NB4 (cell line): Measurements from ENCODE around the gene CAMTA1.

ENCODE experiments used
- POLR2A ChIP-seq: IDR thresholded peaks from 2 replicates; pipeline ENCODE4 v1.6.1; 2011; ENCODE audit warnings: mild to moderate bottlenecking; ENCODE audit not compliant: insufficient read length; ENCODE audit errors: extremely low read depth
- TF ChIP-seq, protein P1 (sequence below): IDR thresholded peaks from one replicate; pipeline ENCODE4 v1.5.1; 2012; ENCODE audit warnings: low read depth, low read length

DNA sequence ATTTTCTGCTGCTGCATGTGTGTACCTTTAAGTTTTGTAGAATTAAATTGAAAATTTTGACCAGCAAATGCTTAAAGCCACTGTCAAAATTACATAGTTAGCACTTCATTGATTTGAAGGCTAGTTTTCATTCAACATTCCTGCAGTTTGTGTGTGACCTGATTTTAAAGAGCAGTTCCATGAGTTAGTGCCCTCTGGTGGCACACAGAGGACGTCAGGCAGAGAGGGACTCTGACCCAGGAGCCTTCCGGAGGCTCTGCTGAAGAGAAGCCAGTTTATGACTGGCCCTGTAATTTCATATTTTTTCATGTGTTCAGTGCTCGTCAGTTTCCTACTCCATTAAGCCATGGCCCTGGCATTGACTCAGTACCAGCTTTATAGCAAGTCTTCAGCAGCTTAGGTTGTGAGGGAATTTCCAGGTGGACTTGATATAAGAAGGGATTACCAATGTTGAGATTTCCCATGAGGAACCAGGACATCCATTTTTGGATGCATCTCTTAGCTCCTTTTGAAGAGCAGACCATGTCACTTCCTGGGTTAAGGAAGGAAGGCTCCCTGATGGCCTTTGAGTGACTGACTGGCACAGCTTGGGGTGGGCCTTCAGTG is 104.7 kb downstream of the CAMTA1 start:
- TF ChIP-seq, protein P1, sequence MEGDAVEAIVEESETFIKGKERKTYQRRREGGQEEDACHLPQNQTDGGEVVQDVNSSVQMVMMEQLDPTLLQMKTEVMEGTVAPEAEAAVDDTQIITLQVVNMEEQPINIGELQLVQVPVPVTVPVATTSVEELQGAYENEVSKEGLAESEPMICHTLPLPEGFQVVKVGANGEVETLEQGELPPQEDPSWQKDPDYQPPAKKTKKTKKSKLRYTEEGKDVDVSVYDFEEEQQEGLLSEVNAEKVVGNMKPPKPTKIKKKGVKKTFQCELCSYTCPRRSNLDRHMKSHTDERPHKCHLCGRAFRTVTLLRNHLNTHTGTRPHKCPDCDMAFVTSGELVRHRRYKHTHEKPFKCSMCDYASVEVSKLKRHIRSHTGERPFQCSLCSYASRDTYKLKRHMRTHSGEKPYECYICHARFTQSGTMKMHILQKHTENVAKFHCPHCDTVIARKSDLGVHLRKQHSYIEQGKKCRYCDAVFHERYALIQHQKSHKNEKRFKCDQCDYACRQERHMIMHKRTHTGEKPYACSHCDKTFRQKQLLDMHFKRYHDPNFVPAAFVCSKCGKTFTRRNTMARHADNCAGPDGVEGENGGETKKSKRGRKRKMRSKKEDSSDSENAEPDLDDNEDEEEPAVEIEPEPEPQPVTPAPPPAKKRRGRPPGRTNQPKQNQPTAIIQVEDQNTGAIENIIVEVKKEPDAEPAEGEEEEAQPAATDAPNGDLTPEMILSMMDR = peak; percentile 76
- TF ChIP-seq POLR2A = no peak
